Right lobe of liver (tissue), 4 donors: Measurements from ENCODE around the gene SNX30.

ENCODE experiments used
- POLR2A ChIP-seq: fragments of 450-650 bp; IDR thresholded peaks from one replicate; pipeline ENCODE4 v1.6.1; 2017; ENCODE audit warnings: antibody characterized with exemption, mild to moderate bottlenecking
- TF ChIP-seq, protein P1 (sequence below), 4 donors: fragments of 200-600 bp in 3 of 4; fragments of 450-650 bp in 1 of 4; IDR thresholded peaks; one replicate each; pipeline versions ENCODE4 v1.5.1 to v1.8.0; 2016 to 2022; ENCODE audit warnings: antibody characterized with exemption in 4 of 4, mild to moderate bottlenecking in 2 of 4
- donor health status: DM: no; HTN: no; CAD: no.
- donor health status: DM: no; HTN: no; CAD: no.
- donor health status: DM: no; HTN: yes; CAD: no.

DNA sequence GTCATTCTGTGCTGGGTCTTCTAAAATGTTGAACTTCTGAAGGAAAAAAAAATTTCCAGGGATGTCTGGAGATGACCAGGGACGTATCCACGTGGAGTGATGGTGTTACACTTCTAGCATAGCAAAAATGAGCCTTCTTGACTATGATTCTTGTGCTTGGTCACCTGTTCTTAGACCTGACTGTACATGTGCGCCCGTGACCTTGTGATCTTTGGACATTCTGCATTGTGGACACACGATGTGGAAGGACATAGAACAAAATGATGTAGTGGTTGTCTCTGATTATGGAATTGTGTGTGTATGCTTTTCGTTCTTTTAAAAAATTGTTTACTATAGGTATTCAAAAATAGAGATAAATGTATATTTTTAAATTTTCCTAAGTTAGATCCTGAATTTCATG lies 61.0 kb downstream of the SNX30 start:
- TF ChIP-seq POLR2A: no peak
- TF ChIP-seq, protein P1, sequence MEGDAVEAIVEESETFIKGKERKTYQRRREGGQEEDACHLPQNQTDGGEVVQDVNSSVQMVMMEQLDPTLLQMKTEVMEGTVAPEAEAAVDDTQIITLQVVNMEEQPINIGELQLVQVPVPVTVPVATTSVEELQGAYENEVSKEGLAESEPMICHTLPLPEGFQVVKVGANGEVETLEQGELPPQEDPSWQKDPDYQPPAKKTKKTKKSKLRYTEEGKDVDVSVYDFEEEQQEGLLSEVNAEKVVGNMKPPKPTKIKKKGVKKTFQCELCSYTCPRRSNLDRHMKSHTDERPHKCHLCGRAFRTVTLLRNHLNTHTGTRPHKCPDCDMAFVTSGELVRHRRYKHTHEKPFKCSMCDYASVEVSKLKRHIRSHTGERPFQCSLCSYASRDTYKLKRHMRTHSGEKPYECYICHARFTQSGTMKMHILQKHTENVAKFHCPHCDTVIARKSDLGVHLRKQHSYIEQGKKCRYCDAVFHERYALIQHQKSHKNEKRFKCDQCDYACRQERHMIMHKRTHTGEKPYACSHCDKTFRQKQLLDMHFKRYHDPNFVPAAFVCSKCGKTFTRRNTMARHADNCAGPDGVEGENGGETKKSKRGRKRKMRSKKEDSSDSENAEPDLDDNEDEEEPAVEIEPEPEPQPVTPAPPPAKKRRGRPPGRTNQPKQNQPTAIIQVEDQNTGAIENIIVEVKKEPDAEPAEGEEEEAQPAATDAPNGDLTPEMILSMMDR (IDR thresholded peaks at IDR 0.05): no peak
